ENCODE data around the gene MAGI3.
"Not testable (repeated sequence)": the region's sequence is repeated elsewhere in the genome, so short reads cannot be mapped to it uniquely, and the experiment has no call there.

MAGI3 gene

DNA sequence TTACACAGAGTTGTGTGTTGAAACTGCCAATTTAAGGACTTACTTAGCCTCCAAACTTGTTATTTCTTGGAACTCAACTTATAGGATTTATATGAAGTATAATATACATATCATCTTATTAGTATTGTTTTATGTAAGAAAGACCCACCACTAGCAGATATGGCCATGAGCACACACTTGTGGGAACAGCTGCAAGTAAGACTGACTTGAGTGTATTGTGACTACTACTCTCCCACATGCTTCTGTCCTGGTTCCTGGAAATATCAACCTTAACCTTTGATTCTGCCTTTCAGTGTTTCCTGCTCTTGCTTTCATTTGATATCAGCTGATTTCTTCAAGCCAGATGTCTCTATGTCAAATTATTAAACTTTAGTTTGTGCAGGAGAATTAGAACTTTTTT lies 175.3 kb downstream of the MAGI3 start:
- Histone ChIP-seq H3K4me1 (ENCODE audit: control insufficient read depth in 2 of 2, insufficient read depth in 1 of 2, low read depth in 1 of 2, low read length in 2 of 2) (no peaks in the 10 kb centered on the region), H3K4ac (ENCODE audit: low read length) (no peak overlapping the region), H3K14ac (ENCODE audit: low read length) (no peak overlapping the region), H4K91ac (ENCODE audit: low read depth, low read length, poor library complexity) (no peak overlapping the region), H3K9me3 (replicated peaks in 1 of 2; ENCODE audit: control insufficient read depth in 2 of 2, insufficient read depth in 1 of 2, low read depth in 1 of 2, low read length in 2 of 2) (peaks cover 2 to 7% of the 10 kb centered on the region in 2 donors), H3K9ac (ENCODE audit: low read depth, low read length, poor library complexity) (no peak overlapping the region), H2BK15ac (ENCODE audit: low read length) (no peak overlapping the region), H2BK120ac (ENCODE audit: low read depth, low read length) (no peak overlapping the region), H3K27ac (replicated peaks; ENCODE audit: low read length) (no peak overlapping the region), H3K79me1 (ENCODE audit: low read depth, low read length) (no peaks in the 10 kb centered on the region), H2BK5ac (ENCODE audit: low read length) (no peak overlapping the region), H4K8ac (ENCODE audit: low read depth, low read length) (no peak overlapping the region), H2BK12ac (ENCODE audit: low read length) (no peak overlapping the region), H3K27me3 (ENCODE audit: control insufficient read depth in 3 of 3, insufficient read depth in 3 of 3, low read depth in 1 of 3, low read length in 3 of 3) (no peaks in the 10 kb centered on the region), H3K23ac (ENCODE audit: low read depth, low read length, poor library complexity) (no peak overlapping the region), H2AK5ac (ENCODE audit: low read depth, low read length) (no peak overlapping the region), H3K4me3 (ENCODE audit: low read length in 2 of 2) (no peak overlapping the region), H3K4me2 (ENCODE audit: insufficient read depth, low read length, poor library complexity, severe bottlenecking) (no peak overlapping the region), H2AFZ (ENCODE audit: low read length) (no peak overlapping the region), H3K36me3 (replicated peaks in 1 of 2; ENCODE audit: control insufficient read depth in 2 of 2, insufficient read depth in 2 of 2, low read length in 2 of 2) (no peaks in the 10 kb centered on the region), H3K18ac (ENCODE audit: low read length) (no peak overlapping the region)
- DNase-seq (ENCODE audit: low spot score), result no peak

DNA sequence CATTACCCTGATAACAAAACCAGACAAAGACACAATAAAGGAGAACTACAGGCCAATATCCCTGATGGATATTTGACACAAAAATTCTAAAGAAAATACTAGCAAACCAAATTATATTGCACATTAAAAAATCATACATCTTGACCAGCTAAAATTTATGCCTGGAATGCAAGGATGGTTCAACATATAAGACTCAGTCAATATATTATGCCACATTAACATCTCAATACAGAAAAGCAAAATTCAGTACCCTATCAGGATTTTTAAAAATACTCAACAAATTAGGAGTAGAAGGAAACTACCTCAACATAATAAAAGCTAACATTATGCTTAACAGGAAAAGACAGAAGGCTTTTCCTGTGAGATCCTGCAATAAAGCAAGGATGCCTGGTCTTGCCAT lies 177.1 kb downstream of the MAGI3 start:
- no peak overlapping the region for H3K23ac ChIP-seq (ENCODE audit: low read depth, low read length, poor library complexity)
- no peak overlapping the region for H2BK15ac ChIP-seq (ENCODE audit: low read length)
- no peak overlapping the region for H3K4me2 ChIP-seq (ENCODE audit: insufficient read depth, low read length, poor library complexity, severe bottlenecking)
- no peak overlapping the region for H4K8ac ChIP-seq (ENCODE audit: low read depth, low read length)
- H2BK5ac ChIP-seq (ENCODE audit: low read length), result no peak overlapping the region
- no peak overlapping the region for H3K14ac ChIP-seq (ENCODE audit: low read length)
- H3K36me3 ChIP-seq (replicated peaks in 1 of 2; ENCODE audit: control insufficient read depth in 2 of 2, insufficient read depth in 2 of 2, low read length in 2 of 2), result no peaks in the 10 kb centered on the region
- H3K18ac ChIP-seq (ENCODE audit: low read length), result no peak overlapping the region
- H3K27me3 ChIP-seq (ENCODE audit: control insufficient read depth in 3 of 3, insufficient read depth in 3 of 3, low read depth in 1 of 3, low read length in 3 of 3), result no peaks in the 10 kb centered on the region
- H3K9me3 ChIP-seq (replicated peaks in 1 of 2; ENCODE audit: control insufficient read depth in 2 of 2, insufficient read depth in 1 of 2, low read depth in 1 of 2, low read length in 2 of 2), result peaks cover 2 to 7% of the 10 kb centered on the region in 2 donors
- no peak overlapping the region for H3K27ac ChIP-seq (replicated peaks; ENCODE audit: low read length)
- H3K79me1 ChIP-seq (ENCODE audit: low read depth, low read length), result no peaks in the 10 kb centered on the region
- H3K4me3 ChIP-seq (ENCODE audit: low read length in 2 of 2), result no peak overlapping the region
- DNase-seq (ENCODE audit: low spot score), result no peak
- no peak overlapping the region for H2AFZ ChIP-seq (ENCODE audit: low read length)
- no peak overlapping the region for H2AK5ac ChIP-seq (ENCODE audit: low read depth, low read length)
- H4K91ac ChIP-seq (ENCODE audit: low read depth, low read length, poor library complexity), result no peak overlapping the region
- H2BK12ac ChIP-seq (ENCODE audit: low read length), result no peak overlapping the region
- H2BK120ac ChIP-seq (ENCODE audit: low read depth, low read length), result no peak overlapping the region
- no peak overlapping the region for H3K4ac ChIP-seq (ENCODE audit: low read length)
- H3K9ac ChIP-seq (ENCODE audit: low read depth, low read length, poor library complexity), result no peak overlapping the region
- H3K4me1 ChIP-seq (ENCODE audit: control insufficient read depth in 2 of 2, insufficient read depth in 1 of 2, low read depth in 1 of 2, low read length in 2 of 2), result no peaks in the 10 kb centered on the region

DNA sequence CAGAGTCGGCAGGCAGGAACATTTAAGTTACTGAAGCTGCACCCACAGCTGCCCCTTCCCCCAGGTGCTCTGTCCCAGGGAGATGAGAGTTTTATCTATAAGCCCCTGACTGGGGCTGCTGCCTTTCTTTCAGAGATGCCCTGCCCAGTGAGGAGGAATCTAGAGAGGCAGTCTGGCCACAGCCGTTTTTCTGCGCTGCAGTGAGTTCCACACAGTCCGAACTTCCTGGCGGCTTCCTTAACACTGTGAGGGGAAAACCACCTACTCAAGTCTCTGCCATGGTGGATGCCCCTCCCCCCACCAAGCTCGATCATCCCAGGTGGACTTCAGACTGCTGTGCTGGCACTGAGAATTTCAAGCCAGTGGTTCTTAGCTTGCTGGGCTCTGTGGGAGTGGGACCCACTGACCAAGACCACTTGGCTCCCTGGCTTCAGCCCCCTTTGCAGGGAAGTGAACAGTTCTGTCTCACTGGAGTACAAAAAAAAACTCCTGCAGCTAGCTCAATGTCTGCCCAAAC lies 185.5 kb downstream of the MAGI3 start:
- not testable (repeated sequence) for DNase-seq (ENCODE audit: low spot score); H3K14ac ChIP-seq (ENCODE audit: low read length); H3K4me1 ChIP-seq (ENCODE audit: control insufficient read depth in 2 of 2, insufficient read depth in 1 of 2, low read depth in 1 of 2, low read length in 2 of 2); H3K9me3 ChIP-seq (replicated peaks in 1 of 2; ENCODE audit: control insufficient read depth in 2 of 2, insufficient read depth in 1 of 2, low read depth in 1 of 2, low read length in 2 of 2); H3K9ac ChIP-seq (ENCODE audit: low read depth, low read length, poor library complexity); H2AK5ac ChIP-seq (ENCODE audit: low read depth, low read length); H3K4ac ChIP-seq (ENCODE audit: low read length); H3K18ac ChIP-seq (ENCODE audit: low read length); H3K4me2 ChIP-seq (ENCODE audit: insufficient read depth, low read length, poor library complexity, severe bottlenecking); H3K4me3 ChIP-seq (ENCODE audit: low read length in 2 of 2); H3K27ac ChIP-seq (replicated peaks; ENCODE audit: low read length); H3K27me3 ChIP-seq (ENCODE audit: control insufficient read depth in 3 of 3, insufficient read depth in 3 of 3, low read depth in 1 of 3, low read length in 3 of 3); H3K23ac ChIP-seq (ENCODE audit: low read depth, low read length, poor library complexity); H4K91ac ChIP-seq (ENCODE audit: low read depth, low read length, poor library complexity); H2BK5ac ChIP-seq (ENCODE audit: low read length); H3K79me1 ChIP-seq (ENCODE audit: low read depth, low read length); H3K36me3 ChIP-seq (replicated peaks in 1 of 2; ENCODE audit: control insufficient read depth in 2 of 2, insufficient read depth in 2 of 2, low read length in 2 of 2); H2AFZ ChIP-seq (ENCODE audit: low read length); H2BK120ac ChIP-seq (ENCODE audit: low read depth, low read length); H2BK12ac ChIP-seq (ENCODE audit: low read length); H2BK15ac ChIP-seq (ENCODE audit: low read length); H4K8ac ChIP-seq (ENCODE audit: low read depth, low read length)
- no CpG with 5 or more reads among the region's 6 CpGs for WGBS, 2 donors (ENCODE audit: extremely low coverage in 2 of 2, insufficient read length in 2 of 2, insufficient replicate concordance in 1 of 2)

DNA sequence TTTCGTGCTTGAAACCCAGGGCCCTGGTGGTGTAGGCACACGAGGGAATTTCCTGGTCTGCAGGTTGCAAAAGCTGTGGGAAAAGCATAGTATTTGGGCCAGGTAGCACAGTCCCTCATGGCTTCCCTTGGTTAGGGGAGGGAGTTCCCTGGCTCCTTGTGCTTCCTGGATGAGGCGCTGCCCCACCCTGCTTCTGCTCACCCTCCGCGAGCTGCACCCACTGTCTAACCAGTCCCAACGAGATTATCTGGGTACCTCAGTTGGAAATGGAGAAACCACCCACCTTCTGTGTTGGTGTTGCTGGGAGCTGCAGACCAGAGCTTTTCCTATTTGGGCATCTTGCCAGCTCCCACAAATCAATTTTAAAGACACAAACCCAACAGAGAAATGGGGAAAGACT lies 186.0 kb downstream of the MAGI3 start:
- Histone ChIP-seq H3K9me3 (replicated peaks in 1 of 2; ENCODE audit: control insufficient read depth in 2 of 2, insufficient read depth in 1 of 2, low read depth in 1 of 2, low read length in 2 of 2) (no peaks in the 10 kb centered on the region), H3K9ac (ENCODE audit: low read depth, low read length, poor library complexity) (no peak overlapping the region), H3K23ac (ENCODE audit: low read depth, low read length, poor library complexity) (no peak overlapping the region), H3K4ac (ENCODE audit: low read length) (no peak overlapping the region), H3K4me1 (ENCODE audit: control insufficient read depth in 2 of 2, insufficient read depth in 1 of 2, low read depth in 1 of 2, low read length in 2 of 2) (no peaks in the 10 kb centered on the region), H3K4me3 (ENCODE audit: low read length in 2 of 2) (no peak overlapping the region), H3K18ac (ENCODE audit: low read length) (no peak overlapping the region), H2AFZ (ENCODE audit: low read length) (no peak overlapping the region), H2BK15ac (ENCODE audit: low read length) (no peak overlapping the region), H2BK12ac (ENCODE audit: low read length) (no peak overlapping the region), H2BK120ac (ENCODE audit: low read depth, low read length) (no peak overlapping the region), H3K27ac (replicated peaks; ENCODE audit: low read length) (no peak overlapping the region), H2BK5ac (ENCODE audit: low read length) (no peak overlapping the region), H2AK5ac (ENCODE audit: low read depth, low read length) (no peak overlapping the region), H3K27me3 (ENCODE audit: control insufficient read depth in 3 of 3, insufficient read depth in 3 of 3, low read depth in 1 of 3, low read length in 3 of 3) (no peaks in the 10 kb centered on the region), H3K14ac (ENCODE audit: low read length) (no peak overlapping the region), H4K8ac (ENCODE audit: low read depth, low read length) (no peak overlapping the region), H3K36me3 (replicated peaks in 1 of 2; ENCODE audit: control insufficient read depth in 2 of 2, insufficient read depth in 2 of 2, low read length in 2 of 2) (no peaks in the 10 kb centered on the region), H3K79me1 (ENCODE audit: low read depth, low read length) (no peaks in the 10 kb centered on the region), H3K4me2 (ENCODE audit: insufficient read depth, low read length, poor library complexity, severe bottlenecking) (no peak overlapping the region), H4K91ac (ENCODE audit: low read depth, low read length, poor library complexity) (no peak overlapping the region)
- DNase-seq (ENCODE audit: low spot score), result no peak
- WGBS, 2 donors (ENCODE audit: extremely low coverage in 2 of 2, insufficient read length in 2 of 2, insufficient replicate concordance in 1 of 2), result no CpG with 5 or more reads among the region's 6 CpGs
